KMS-11 (cell line): ENCODE results near the gene LRRC45.

Source experiments
- H2AFZ ChIP-seq: fragments of 200-600 bp; sonication (generic); 2 replicates; pipeline ENCODE4 v1.6.1; 2016; ENCODE audit warnings: antibody characterized with exemption, mixed run types, low read depth
- H3K27ac ChIP-seq: fragments of 200-600 bp; sonication (generic); 2 replicates; pipeline ENCODE4 v1.6.1; 2016; ENCODE audit warnings: mild to moderate bottlenecking, mixed run types
- H3K27me3 ChIP-seq: fragments of 200-600 bp; sonication (generic); 2 replicates; pipeline ENCODE4 v1.6.1; 2017; ENCODE audit warnings: mild to moderate bottlenecking, low read depth, mixed run types, moderate library complexity; ENCODE audit not compliant: insufficient read depth
- H3K36me3 ChIP-seq: fragments of 200-600 bp; sonication (generic); 2 replicates; pipeline ENCODE4 v1.6.1; 2017; ENCODE audit warnings: mild to moderate bottlenecking, mixed run types; ENCODE audit not compliant: insufficient read depth
- H3K4me1 ChIP-seq: fragments of 200-600 bp; sonication (generic); 2 replicates; pipeline ENCODE4 v1.6.1; 2016; ENCODE audit warnings: mild to moderate bottlenecking, low read depth, mixed run types; ENCODE audit not compliant: poor library complexity, severe bottlenecking
- H3K4me2 ChIP-seq: fragments of 200-600 bp; sonication (generic); 2 replicates; pipeline ENCODE4 v1.7.0; 2016; ENCODE audit warnings: mild to moderate bottlenecking, mixed run types
- H3K4me3 ChIP-seq: fragments of 200-600 bp; sonication (generic); IDR thresholded peaks from 2 replicates; pipeline ENCODE4 v1.6.1; 2017; ENCODE audit warnings: low read depth, low read length, mixed read lengths; ENCODE audit not compliant: insufficient read depth
- H3K79me2 ChIP-seq: fragments of 200-600 bp; sonication (generic); 2 replicates; pipeline ENCODE4 v1.6.1; 2016; ENCODE audit warnings: low read depth, mixed run types; ENCODE audit not compliant: insufficient read depth
- H3K9ac ChIP-seq: fragments of 200-600 bp; sonication (generic); 2 replicates; pipeline ENCODE4 v1.6.1; 2016; ENCODE audit warnings: mild to moderate bottlenecking, mixed run types
- H4K20me1 ChIP-seq: fragments of 200-600 bp; sonication (generic); 2 replicates; pipeline ENCODE4 v1.6.1; 2016; ENCODE audit warnings: mild to moderate bottlenecking, mixed run types; ENCODE audit not compliant: insufficient read depth
- TF ChIP-seq, protein P1 (sequence below): fragments of 200-600 bp; sonication (generic); conservative IDR thresholded peaks from 2 replicates; pipeline ENCODE4 v1.6.1; 2017; ENCODE audit warnings: low read depth, mild to moderate bottlenecking, antibody characterized with exemption, low read length, moderate library complexity, mixed read lengths

LRRC45 gene

DNA sequence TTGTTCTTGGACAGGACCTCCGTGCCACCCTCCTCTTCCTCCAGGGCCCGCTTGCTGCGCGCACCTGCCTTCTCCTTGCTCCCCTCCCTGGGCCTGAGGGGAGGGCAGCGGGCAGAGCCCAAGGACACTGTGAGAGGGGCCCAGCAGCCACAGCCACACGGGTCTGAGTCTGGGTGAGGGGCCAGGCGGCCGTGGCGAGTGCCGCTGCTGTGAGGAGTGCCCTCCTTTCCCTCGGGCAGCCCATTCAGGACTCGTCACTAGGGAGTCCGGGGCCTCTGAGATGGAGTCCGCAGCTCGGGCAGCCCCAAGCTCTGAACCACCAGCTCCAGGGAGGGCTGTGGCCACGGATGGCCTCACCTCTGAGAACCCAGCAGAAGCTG, 36.9 kb downstream of the LRRC45 start:
- H4K20me1 ChIP-seq, result no peaks in the 10 kb centered on the region
- peaks cover 10% of the 10 kb centered on the region for H3K79me2 ChIP-seq
- H3K27ac ChIP-seq, result no peak overlapping the region
- H3K4me1 ChIP-seq, result peaks cover 9% of the 10 kb centered on the region
- TF ChIP-seq, protein P1, sequence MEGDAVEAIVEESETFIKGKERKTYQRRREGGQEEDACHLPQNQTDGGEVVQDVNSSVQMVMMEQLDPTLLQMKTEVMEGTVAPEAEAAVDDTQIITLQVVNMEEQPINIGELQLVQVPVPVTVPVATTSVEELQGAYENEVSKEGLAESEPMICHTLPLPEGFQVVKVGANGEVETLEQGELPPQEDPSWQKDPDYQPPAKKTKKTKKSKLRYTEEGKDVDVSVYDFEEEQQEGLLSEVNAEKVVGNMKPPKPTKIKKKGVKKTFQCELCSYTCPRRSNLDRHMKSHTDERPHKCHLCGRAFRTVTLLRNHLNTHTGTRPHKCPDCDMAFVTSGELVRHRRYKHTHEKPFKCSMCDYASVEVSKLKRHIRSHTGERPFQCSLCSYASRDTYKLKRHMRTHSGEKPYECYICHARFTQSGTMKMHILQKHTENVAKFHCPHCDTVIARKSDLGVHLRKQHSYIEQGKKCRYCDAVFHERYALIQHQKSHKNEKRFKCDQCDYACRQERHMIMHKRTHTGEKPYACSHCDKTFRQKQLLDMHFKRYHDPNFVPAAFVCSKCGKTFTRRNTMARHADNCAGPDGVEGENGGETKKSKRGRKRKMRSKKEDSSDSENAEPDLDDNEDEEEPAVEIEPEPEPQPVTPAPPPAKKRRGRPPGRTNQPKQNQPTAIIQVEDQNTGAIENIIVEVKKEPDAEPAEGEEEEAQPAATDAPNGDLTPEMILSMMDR, result no peak
- H3K4me3 ChIP-seq, result no peak overlapping the region
- no peak overlapping the region for H3K9ac ChIP-seq
- peaks cover 11% of the 10 kb centered on the region for H3K36me3 ChIP-seq
- no peaks in the 10 kb centered on the region for H3K27me3 ChIP-seq
- H2AFZ ChIP-seq, result no peak overlapping the region
- no peak overlapping the region for H3K4me2 ChIP-seq

DNA sequence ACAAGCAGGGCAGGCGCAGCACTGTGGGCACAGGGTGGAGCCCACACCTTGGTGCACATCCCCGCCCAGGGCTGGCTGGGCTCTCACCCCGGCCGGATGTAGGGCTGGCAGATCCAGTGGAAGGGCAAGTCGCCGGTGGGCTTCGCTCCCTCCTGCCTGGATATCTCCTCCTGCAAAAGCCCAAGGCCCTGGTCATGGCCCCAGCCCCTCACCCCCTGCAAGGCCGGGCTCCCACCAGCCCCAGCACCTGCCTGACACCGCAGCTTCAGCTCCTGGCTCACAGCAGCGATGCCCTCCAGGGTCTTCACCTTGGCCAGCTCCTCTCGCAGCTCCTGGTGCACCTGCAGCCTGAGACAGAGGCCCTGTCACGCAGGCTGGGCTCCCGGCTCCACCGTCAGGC, 37.5 kb downstream of the LRRC45 start:
- Histone ChIP-seq H3K27ac (no peak overlapping the region), H3K9ac (no peak overlapping the region), H3K79me2 (peaks cover 13% of the 10 kb centered on the region), H4K20me1 (no peaks in the 10 kb centered on the region), H3K4me3 (no peak overlapping the region), H3K4me1 (peaks cover 9% of the 10 kb centered on the region), H2AFZ (no peak overlapping the region), H3K27me3 (no peaks in the 10 kb centered on the region), H3K4me2 (no peak overlapping the region), H3K36me3 (peaks cover 10% of the 10 kb centered on the region)
- TF ChIP-seq, protein P1, result no peak

- Histone ChIP-seq H3K4me3 (no peak overlapping the region), H3K4me2 (no peak overlapping the region), H4K20me1 (no peaks in the 10 kb centered on the region), H3K36me3 (peaks cover 10% of the 10 kb centered on the region), H3K79me2 (peaks cover 13% of the 10 kb centered on the region), H3K4me1 (peaks cover 12% of the 10 kb centered on the region), H3K27me3 (no peaks in the 10 kb centered on the region), H3K27ac (no peak overlapping the region), H3K9ac (no peak overlapping the region), H2AFZ (no peak overlapping the region)
- TF ChIP-seq, protein P1, result no peak
Observed at GRCh38 chr17:82061047-82061925, 38.2 kb downstream of the LRRC45 start.

DNA sequence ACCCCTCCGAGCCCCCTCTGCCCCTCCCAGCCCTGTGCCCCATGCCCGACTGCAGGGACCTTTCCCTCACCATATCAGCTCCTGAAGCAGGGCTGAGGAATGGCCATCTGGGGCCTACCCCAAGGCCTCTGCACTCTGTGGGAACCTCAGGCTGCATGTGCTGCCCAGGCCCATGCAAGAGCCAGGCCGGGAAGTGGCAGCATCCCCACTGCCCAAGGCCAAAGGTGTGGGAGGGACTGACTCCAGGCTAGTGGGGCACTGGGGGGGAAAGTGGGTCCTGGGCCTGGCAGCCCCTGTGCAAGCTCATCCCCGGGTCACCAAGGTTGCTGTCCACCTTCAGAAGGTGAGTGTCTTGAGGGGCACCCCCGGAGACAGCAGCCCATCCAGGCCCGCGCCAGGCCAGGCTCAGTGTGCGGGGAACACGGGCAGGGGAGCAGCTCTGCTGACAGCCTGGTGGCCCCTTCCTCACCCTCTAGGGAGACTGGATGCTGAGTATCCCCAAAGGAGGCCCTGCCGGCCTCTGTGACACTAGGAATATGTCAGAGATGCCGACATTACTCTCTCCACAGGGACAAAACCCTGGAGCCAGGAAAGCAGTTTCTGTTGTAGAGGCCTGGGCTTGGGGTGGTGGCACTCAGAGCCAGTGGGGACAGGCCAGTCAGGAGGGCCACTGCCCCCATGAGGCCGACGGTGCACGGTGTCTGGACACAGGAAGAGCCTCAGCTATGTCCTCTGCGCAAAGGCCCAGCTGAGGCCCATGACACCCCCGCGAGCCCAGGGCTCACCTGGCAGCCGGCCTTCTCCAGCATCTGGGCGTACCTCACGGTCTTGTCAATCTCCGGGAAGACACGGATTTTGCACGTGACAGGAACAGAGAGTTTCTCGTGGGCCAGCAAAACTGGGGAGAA, 39.2 kb downstream of the LRRC45 start:
- no peak overlapping the region for H3K4me3 ChIP-seq
- peaks cover 10% of the 10 kb centered on the region for H3K36me3 ChIP-seq
- no peaks in the 10 kb centered on the region for H4K20me1 ChIP-seq
- H3K4me2 ChIP-seq, result no peak overlapping the region
- no peak overlapping the region for H2AFZ ChIP-seq
- no peak overlapping the region for H3K27ac ChIP-seq
- H3K27me3 ChIP-seq, result no peaks in the 10 kb centered on the region
- TF ChIP-seq, protein P1, result no peak
- H3K4me1 ChIP-seq, result peaks cover 14% of the 10 kb centered on the region
- H3K79me2 ChIP-seq, result peaks cover 13% of the 10 kb centered on the region
- no peak overlapping the region for H3K9ac ChIP-seq
